ENCODE results near the gene GRM5. TPM values are rescaled to one million over a fixed set of nuclear protein-coding genes. Genes with fewer than 3 reads are reported as not detected.
"Not testable (repeated sequence)": the region's sequence is repeated elsewhere in the genome, so short reads cannot be mapped to it uniquely, and the experiment has no call there.

GRM5 gene
- total and polyA plus RNA-seq, 2 donors (not counting 1 experiment from before 2014, with no cell fraction given): not detected

- Histone ChIP-seq H3K9ac (ENCODE audit: low read length) (no peak overlapping the region), H3K27me3 (replicated peaks in 1 of 4; ENCODE audit: control extremely low read depth in 1 of 4, control insufficient read depth in 3 of 4, insufficient read depth in 4 of 4, low read length in 3 of 4) (no peaks in the 10 kb centered on the region), H4K20me1 (ENCODE audit: control insufficient read depth, insufficient read depth, low read length, poor library complexity, severe bottlenecking) (no peaks in the 10 kb centered on the region), H3K36me3 (replicated peaks in 1 of 2; ENCODE audit: control extremely low read depth in 1 of 2, control insufficient read depth in 1 of 2, extremely low read depth in 1 of 2, insufficient read depth in 2 of 2, low read length in 1 of 2) (no peaks in the 10 kb centered on the region), H3K4me3 (ENCODE audit: control extremely low read depth in 1 of 5, extremely low read depth in 1 of 5, insufficient read depth in 1 of 5, low read depth in 2 of 5, low read length in 4 of 5) (no peak overlapping the region), H3K4me2 (replicated peaks; ENCODE audit: low read depth, low read length, poor library complexity, severe bottlenecking) (no peak overlapping the region), H3K79me2 (ENCODE audit: control insufficient read depth, insufficient read depth, low read length) (no peaks in the 10 kb centered on the region), H3K4me1 (ENCODE audit: control insufficient read depth in 2 of 2, insufficient read depth in 2 of 2, low read length in 2 of 2) (no peaks in the 10 kb centered on the region), H3K9me3 (ENCODE audit: control extremely low read depth in 1 of 3, control insufficient read depth in 2 of 3, insufficient read depth in 1 of 3, low read length in 2 of 3) (no peaks in the 10 kb centered on the region), H3K27ac (ENCODE audit: low read length in 2 of 2) (no peak overlapping the region), H2AFZ (ENCODE audit: insufficient read depth, low read depth, low read length, poor library complexity, severe bottlenecking) (no peak overlapping the region)
- intact Hi-C loops (cut with micrococcal nuclease): no loop called here
- TF ChIP-seq CTCF (IDR thresholded peaks at IDR 0.05) (no peak), EZH2 (IDR thresholded peaks at IDR 0.05; ENCODE audit: borderline replicate concordance, insufficient read depth, low read depth, low read length, poor library complexity, severe bottlenecking) (no peak)
- Mint-ChIP-seq H3K9me3 (ENCODE audit: insufficient read depth) (peaks cover 2% of the 10 kb centered on the region), H3K27ac (no peak overlapping the region), H3K4me3 (no peak overlapping the region), H3K4me1 (no peaks in the 10 kb centered on the region), H3K27me3 (peaks cover 7% of the 10 kb centered on the region)
- POLR2A ChIA-PET: no interaction called here
- DNase-seq (no peak), ATAC-seq (ENCODE audit: low read depth) (no peak)
- WGBS (ENCODE audit: insufficient coverage): 100% methylated on average over 2 of the region's 6 CpGs
- CTCF ChIA-PET: no interaction called here
Measured at GRCh38 chr11:88469561-88470225, 596.1 kb downstream of the GRM5 start.

GRCh38 chr11:88464528-88464927 is 601.3 kb downstream of the GRM5 start:
- Mint-ChIP-seq H3K9me3 (ENCODE audit: insufficient read depth) (peaks cover 2% of the 10 kb centered on the region), H3K4me3 (no peak overlapping the region), H3K27me3 (peaks cover 12% of the 10 kb centered on the region), H3K4me1 (no peaks in the 10 kb centered on the region), H3K27ac (no peak overlapping the region)
- Histone ChIP-seq H2AFZ (ENCODE audit: insufficient read depth, low read depth, low read length, poor library complexity, severe bottlenecking) (no peak overlapping the region), H3K27me3 (replicated peaks in 1 of 4; ENCODE audit: control extremely low read depth in 1 of 4, control insufficient read depth in 3 of 4, insufficient read depth in 4 of 4, low read length in 3 of 4) (no peaks in the 10 kb centered on the region), H4K20me1 (ENCODE audit: control insufficient read depth, insufficient read depth, low read length, poor library complexity, severe bottlenecking) (no peaks in the 10 kb centered on the region), H3K27ac (ENCODE audit: low read length in 2 of 2) (no peak overlapping the region), H3K4me1 (ENCODE audit: control insufficient read depth in 2 of 2, insufficient read depth in 2 of 2, low read length in 2 of 2) (no peaks in the 10 kb centered on the region), H3K79me2 (ENCODE audit: control insufficient read depth, insufficient read depth, low read length) (no peaks in the 10 kb centered on the region), H3K9me3 (ENCODE audit: control extremely low read depth in 1 of 3, control insufficient read depth in 2 of 3, insufficient read depth in 1 of 3, low read length in 2 of 3) (peaks cover 0 to 8% (median 0%) of the 10 kb centered on the region in 3 donors), H3K4me3 (ENCODE audit: control extremely low read depth in 1 of 5, extremely low read depth in 1 of 5, insufficient read depth in 1 of 5, low read depth in 2 of 5, low read length in 4 of 5) (no peak overlapping the region), H3K36me3 (replicated peaks in 1 of 2; ENCODE audit: control extremely low read depth in 1 of 2, control insufficient read depth in 1 of 2, extremely low read depth in 1 of 2, insufficient read depth in 2 of 2, low read length in 1 of 2) (no peaks in the 10 kb centered on the region), H3K4me2 (replicated peaks; ENCODE audit: low read depth, low read length, poor library complexity, severe bottlenecking) (no peak overlapping the region), H3K9ac (ENCODE audit: low read length) (no peak overlapping the region)
- intact Hi-C loops (cut with micrococcal nuclease): no loop called here
- no CpG with 5 or more reads among the region's 4 CpGs for WGBS (ENCODE audit: insufficient coverage)
- no peak for TF ChIP-seq CTCF (IDR thresholded peaks at IDR 0.05)
- TF ChIP-seq EZH2 (IDR thresholded peaks at IDR 0.05; ENCODE audit: borderline replicate concordance, insufficient read depth, low read depth, low read length, poor library complexity, severe bottlenecking): no peak
- CTCF ChIA-PET: no interaction called here
- POLR2A ChIA-PET: no interaction called here
- DNase-seq: no peak
- no peak for ATAC-seq (ENCODE audit: low read depth)

GRCh38 chr11:88463301-88463700 is 602.5 kb downstream of the GRM5 start:
- H3K4me1 Mint-ChIP-seq; H2AFZ ChIP-seq (ENCODE audit: insufficient read depth, low read depth, low read length, poor library complexity, severe bottlenecking); intact Hi-C loops (cut with micrococcal nuclease); H3K27me3 ChIP-seq (replicated peaks in 1 of 4; ENCODE audit: control extremely low read depth in 1 of 4, control insufficient read depth in 3 of 4, insufficient read depth in 4 of 4, low read length in 3 of 4); H3K27ac Mint-ChIP-seq; POLR2A ChIA-PET; H3K79me2 ChIP-seq (ENCODE audit: control insufficient read depth, insufficient read depth, low read length); H3K4me3 Mint-ChIP-seq; H3K4me3 ChIP-seq (ENCODE audit: control extremely low read depth in 1 of 5, extremely low read depth in 1 of 5, insufficient read depth in 1 of 5, low read depth in 2 of 5, low read length in 4 of 5); ATAC-seq (ENCODE audit: low read depth); H3K9me3 ChIP-seq (ENCODE audit: control extremely low read depth in 1 of 3, control insufficient read depth in 2 of 3, insufficient read depth in 1 of 3, low read length in 2 of 3); H4K20me1 ChIP-seq (ENCODE audit: control insufficient read depth, insufficient read depth, low read length, poor library complexity, severe bottlenecking); H3K27ac ChIP-seq (ENCODE audit: low read length in 2 of 2); H3K4me1 ChIP-seq (ENCODE audit: control insufficient read depth in 2 of 2, insufficient read depth in 2 of 2, low read length in 2 of 2); H3K4me2 ChIP-seq (replicated peaks; ENCODE audit: low read depth, low read length, poor library complexity, severe bottlenecking); CTCF ChIA-PET; H3K9me3 Mint-ChIP-seq (ENCODE audit: insufficient read depth); H3K36me3 ChIP-seq (replicated peaks in 1 of 2; ENCODE audit: control extremely low read depth in 1 of 2, control insufficient read depth in 1 of 2, extremely low read depth in 1 of 2, insufficient read depth in 2 of 2, low read length in 1 of 2); DNase-seq; H3K9ac ChIP-seq (ENCODE audit: low read length): not testable (repeated sequence)
- peaks cover 12% of the 10 kb centered on the region for H3K27me3 Mint-ChIP-seq
- WGBS (ENCODE audit: insufficient coverage): 81% methylated on average over 6 of the region's 6 CpGs
